Activated naive CD4-positive, alpha-beta T cell treated with anti-CD3 and anti-CD28 coated beads, Interleukin-2, amount 50 U/mL, for 72 hours (primary cell): ENCODE data around the gene TRDN. TPM values are rescaled to one million over a fixed set of nuclear protein-coding genes. Genes with fewer than 3 reads are reported as not detected.
A peak's percentile ranks its signal among the peaks of the same experiment; 100 is the strongest.

Source experiments
- ATAC-seq, 2 donors: fragments of 150-1000 bp; cut with Tn5 transposase; 2 replicates each; pipeline ENCODE4 v1.10.0; 2021; ENCODE audit warnings: mild to moderate bottlenecking in 2 of 2, moderate library complexity in 2 of 2
- DNase-seq, 2 donors: peaks; one replicate each; pipeline ENCODE4 v3.0.0; 2021 to 2022; ENCODE audit warnings: low spot score in 2 of 2
- H3K27ac Mint-ChIP-seq, 2 donors: one replicate each; pipeline ENCODE4 v1.8.0; 2022; ENCODE audit warnings: mild to moderate bottlenecking in 2 of 2, mixed read lengths in 2 of 2
- H3K36me3 Mint-ChIP-seq, 2 donors: one replicate each; pipeline ENCODE4 v1.8.0; 2022; ENCODE audit warnings: mixed read lengths in 2 of 2
- H3K9me3 Mint-ChIP-seq, 2 donors: one replicate each; pipeline ENCODE4 v1.8.0; 2022; ENCODE audit warnings: mixed read lengths in 2 of 2
- total RNA-seq, 2 donors: library from RNA; stranded (reverse); gene quantifications; one replicate each; pipeline ENCODE4 v1.2.3, GENCODE V29; 2022

TRDN gene
- not detected for total RNA-seq

- ATAC-seq: no peak
- Mint-ChIP-seq H3K9me3 (peaks cover 0 to 4% of the 10 kb centered on the region in 2 donors), H3K27ac (no peak within 1 kb of the TSS), H3K36me3 (no peaks in the 10 kb centered on the region)
- DNase-seq: no peak
Measured at GRCh38 chr6:123636782-123637181, at the start of gene TRDN. TRDN (minus strand) TSS chr6:123636950; CDS start chr6:123636775, 175 bp downstream.

GRCh38 chr6:123681957-123682462 lies 45.3 kb upstream of the TRDN start:
- no peak overlapping the region for H3K27ac Mint-ChIP-seq
- ATAC-seq: no peak

GRCh38 chr6:123677897-123678296 lies 41.1 kb upstream of the TRDN start:
- no peak overlapping the region for H3K27ac Mint-ChIP-seq
- no peak for DNase-seq
- ATAC-seq: no peak
- no peaks in the 10 kb centered on the region for H3K36me3 Mint-ChIP-seq
- peaks cover 13 to 14% of the 10 kb centered on the region in 2 donors for H3K9me3 Mint-ChIP-seq

More at GRCh38 chr6:123681957-123682462, 45.3 kb upstream of the TRDN start:
- no peak for DNase-seq
- Mint-ChIP-seq H3K9me3 (no peaks in the 10 kb centered on the region), H3K36me3 (no peaks in the 10 kb centered on the region)

GRCh38 chr6:123676793-123677192 lies 40.0 kb upstream of the TRDN start:
- H3K9me3 Mint-ChIP-seq: peaks cover 13 to 14% of the 10 kb centered on the region in 2 donors
- ATAC-seq (no peak), DNase-seq (no peak)
- H3K36me3 Mint-ChIP-seq: no peaks in the 10 kb centered on the region
- H3K27ac Mint-ChIP-seq: no peak overlapping the region

- no peaks in the 10 kb centered on the region for H3K36me3 Mint-ChIP-seq
- ATAC-seq (no peak), DNase-seq (no peak)
- H3K27ac Mint-ChIP-seq: no peak overlapping the region
- H3K9me3 Mint-ChIP-seq: peaks cover 5 to 6% of the 10 kb centered on the region in 2 donors
Measured at GRCh38 chr6:123668965-123669591, 32.3 kb upstream of the TRDN start.

GRCh38 chr6:123668063-123668462 lies 31.3 kb upstream of the TRDN start:
- DNase-seq: no peak
- no peaks in the 10 kb centered on the region for H3K9me3 Mint-ChIP-seq
- H3K36me3 Mint-ChIP-seq: no peaks in the 10 kb centered on the region
- peak overlapping the region in 1 of 2 donors; percentile 29 for H3K27ac Mint-ChIP-seq
- ATAC-seq: no peak

- DNase-seq (no peak), ATAC-seq (no peak)
- Mint-ChIP-seq H3K27ac (no peak overlapping the region), H3K36me3 (no peaks in the 10 kb centered on the region), H3K9me3 (peaks cover 0 to 5% of the 10 kb centered on the region in 2 donors)
Measured at GRCh38 chr6:123663436-123663835, 26.7 kb upstream of the TRDN start.

GRCh38 chr6:123662757-123663156 lies 26.0 kb upstream of the TRDN start:
- DNase-seq (no peak), ATAC-seq (no peak)
- Mint-ChIP-seq H3K36me3 (no peaks in the 10 kb centered on the region), H3K27ac (no peak overlapping the region), H3K9me3 (peaks cover 0 to 5% of the 10 kb centered on the region in 2 donors)

- H3K27ac Mint-ChIP-seq: no peak overlapping the region
- no peak for DNase-seq
- H3K9me3 Mint-ChIP-seq: peaks cover 0 to 5% of the 10 kb centered on the region in 2 donors
- no peaks in the 10 kb centered on the region for H3K36me3 Mint-ChIP-seq
- ATAC-seq: no peak
Measured at GRCh38 chr6:123661105-123661891, 24.5 kb upstream of the TRDN start.

GRCh38 chr6:123659960-123660748 lies 23.4 kb upstream of the TRDN start:
- no peak for DNase-seq
- ATAC-seq: no peak
- H3K27ac Mint-ChIP-seq: no peak overlapping the region

GRCh38 chr6:123658848-123659247 lies 22.1 kb upstream of the TRDN start:
- Mint-ChIP-seq H3K9me3 (peaks cover 0 to 5% of the 10 kb centered on the region in 2 donors), H3K36me3 (no peaks in the 10 kb centered on the region), H3K27ac (no peak overlapping the region)
- DNase-seq: no peak
- no peak for ATAC-seq

More at GRCh38 chr6:123659960-123660748, 23.4 kb upstream of the TRDN start:
- peaks cover 0 to 5% of the 10 kb centered on the region in 2 donors for H3K9me3 Mint-ChIP-seq
- H3K36me3 Mint-ChIP-seq: no peaks in the 10 kb centered on the region

- no peak overlapping the region for H3K27ac Mint-ChIP-seq
- no peak for ATAC-seq
- H3K9me3 Mint-ChIP-seq: no peaks in the 10 kb centered on the region
- no peak for DNase-seq
- H3K36me3 Mint-ChIP-seq: no peaks in the 10 kb centered on the region
Measured at GRCh38 chr6:123655521-123656306, 19.0 kb upstream of the TRDN start.

GRCh38 chr6:123648723-123649122 lies 12.0 kb upstream of the TRDN start:
- no peaks in the 10 kb centered on the region for H3K9me3 Mint-ChIP-seq
- DNase-seq: no peak
- no peak for ATAC-seq
- H3K27ac Mint-ChIP-seq: no peak overlapping the region
- no peaks in the 10 kb centered on the region for H3K36me3 Mint-ChIP-seq

GRCh38 chr6:123648020-123648580 lies 11.3 kb upstream of the TRDN start:
- H3K9me3 Mint-ChIP-seq: no peaks in the 10 kb centered on the region
- ATAC-seq (no peak), DNase-seq (no peak)
- no peaks in the 10 kb centered on the region for H3K36me3 Mint-ChIP-seq
- no peak overlapping the region for H3K27ac Mint-ChIP-seq

- ATAC-seq: no peak
- peaks cover 0 to 7% of the 10 kb centered on the region in 2 donors for H3K9me3 Mint-ChIP-seq
Measured at GRCh38 chr6:123641497-123641896, 4.7 kb upstream of the TRDN start.

More at GRCh38 chr6:123641497-123641896, 4.7 kb upstream of the TRDN start:
- Mint-ChIP-seq H3K27ac (no peak overlapping the region), H3K36me3 (no peaks in the 10 kb centered on the region)
- no peak for DNase-seq
